Endometrium (tissue), 2 donors: ENCODE data around the gene KSR1.
"Not testable (repeated sequence)": the region's sequence is repeated elsewhere in the genome, so short reads cannot be mapped to it uniquely, and the experiment has no call there.

Experiments
- FAIRE-seq: peaks from 2 replicates; lab custom pipeline; 2012; peaks lifted over from hg19 to GRCh38; lab: Jason Lieb, UNC
- donor health status: control.
- donor health status: control.

Gene KSR1

DNA sequence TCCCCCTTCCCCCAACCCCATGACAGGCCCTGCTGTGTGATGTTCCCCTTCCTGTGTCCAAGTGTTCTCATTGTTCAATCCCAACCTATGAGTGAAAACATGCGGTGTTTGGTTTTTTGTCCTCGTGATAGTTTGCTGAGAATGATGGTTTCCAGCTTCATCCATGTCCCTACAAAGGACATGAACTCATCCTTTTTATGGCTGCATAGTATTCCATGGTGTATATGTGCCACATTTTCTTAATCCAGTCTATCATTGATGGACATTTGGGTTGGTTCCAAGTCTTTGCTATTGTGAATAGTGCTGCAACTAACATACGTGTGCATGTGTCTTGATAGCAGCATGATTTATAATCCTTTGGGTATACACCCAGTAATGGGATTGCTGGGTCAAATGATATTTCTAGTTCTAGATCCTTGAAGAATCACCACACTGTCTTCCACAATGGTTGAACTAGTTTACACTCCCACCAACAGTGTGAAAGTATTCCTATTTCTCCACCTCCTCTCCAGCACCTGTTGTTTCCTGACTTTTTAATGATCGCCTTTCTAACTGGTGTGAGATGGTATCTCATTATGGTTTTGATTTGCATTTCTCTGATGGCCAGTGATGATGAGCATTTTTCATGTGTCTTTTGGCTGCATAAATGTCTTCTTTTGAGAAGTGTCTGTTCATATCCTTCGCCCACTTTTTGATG lies 28.9 kb upstream of the KSR1 start:
- not testable (repeated sequence) for FAIRE-seq

DNA sequence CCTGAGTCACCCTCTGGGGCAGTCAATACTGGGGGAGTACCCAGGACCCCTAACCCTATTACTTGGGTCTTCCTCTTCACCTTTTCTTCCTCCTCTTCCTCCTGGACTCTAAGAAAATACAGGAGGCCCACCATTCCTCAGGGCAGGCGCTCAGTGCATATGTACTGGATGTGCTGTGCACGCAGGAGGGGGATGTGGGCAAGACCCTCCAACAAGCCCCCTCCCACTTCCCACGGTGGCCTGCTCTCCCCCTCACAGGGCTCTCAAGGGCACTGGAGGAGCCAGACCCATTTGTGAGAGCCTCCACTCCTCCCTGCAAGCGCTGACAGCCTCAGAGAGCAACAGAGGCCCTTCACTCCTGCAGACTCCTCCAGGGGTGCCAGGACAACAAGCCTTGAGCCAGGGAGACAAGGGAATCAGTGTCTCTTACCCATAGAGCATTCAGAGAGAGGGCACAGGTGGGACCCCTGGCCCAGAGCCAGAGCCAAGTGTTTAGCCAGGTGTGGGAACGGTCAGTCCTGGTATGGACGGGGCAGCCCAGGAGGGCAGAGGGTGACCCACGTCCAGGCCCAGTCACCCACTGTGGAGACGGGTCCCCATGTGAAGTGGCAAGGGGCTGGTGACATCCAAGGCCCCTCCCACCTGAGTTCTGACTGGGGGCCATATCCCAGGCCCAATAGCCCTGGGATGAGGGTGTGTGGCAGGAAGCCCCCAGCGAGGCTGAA lies 27.3 kb upstream of the KSR1 start:
- FAIRE-seq = no peak

DNA sequence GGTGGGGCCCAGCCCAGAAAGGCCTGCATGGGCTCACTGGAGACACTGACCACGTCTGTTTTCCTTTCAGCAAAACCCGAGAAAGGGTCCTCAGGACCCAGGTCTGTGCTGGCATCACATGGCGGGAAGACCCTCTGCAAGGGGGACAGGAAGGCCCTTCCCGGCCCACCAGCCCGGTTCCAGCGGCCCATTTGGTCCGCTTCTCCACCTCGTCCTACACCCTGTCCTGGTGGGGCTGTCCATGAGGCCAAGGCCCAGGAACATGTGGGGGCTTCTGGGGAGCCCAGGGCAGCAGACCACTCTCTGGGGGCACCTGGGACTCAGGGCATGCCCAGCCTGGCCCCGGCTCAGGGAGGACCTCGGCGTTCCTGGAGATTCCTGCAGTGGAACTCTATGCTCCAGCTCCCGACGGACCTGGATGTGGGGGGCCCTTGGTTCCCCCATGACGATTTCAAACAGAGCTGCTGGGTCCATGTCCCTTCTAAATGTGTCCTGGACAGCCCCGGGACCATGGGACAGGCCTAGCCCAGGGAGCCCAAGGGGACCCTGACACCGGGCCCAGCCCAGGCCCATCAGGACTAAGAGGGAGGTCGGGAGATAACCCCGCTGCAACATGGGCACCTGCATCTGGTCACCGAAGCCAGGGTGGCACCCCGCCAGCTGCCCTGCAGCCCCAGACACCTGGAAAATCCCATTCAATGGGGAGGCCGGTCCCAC lies 26.4 kb upstream of the KSR1 start:
- no peak for FAIRE-seq

DNA sequence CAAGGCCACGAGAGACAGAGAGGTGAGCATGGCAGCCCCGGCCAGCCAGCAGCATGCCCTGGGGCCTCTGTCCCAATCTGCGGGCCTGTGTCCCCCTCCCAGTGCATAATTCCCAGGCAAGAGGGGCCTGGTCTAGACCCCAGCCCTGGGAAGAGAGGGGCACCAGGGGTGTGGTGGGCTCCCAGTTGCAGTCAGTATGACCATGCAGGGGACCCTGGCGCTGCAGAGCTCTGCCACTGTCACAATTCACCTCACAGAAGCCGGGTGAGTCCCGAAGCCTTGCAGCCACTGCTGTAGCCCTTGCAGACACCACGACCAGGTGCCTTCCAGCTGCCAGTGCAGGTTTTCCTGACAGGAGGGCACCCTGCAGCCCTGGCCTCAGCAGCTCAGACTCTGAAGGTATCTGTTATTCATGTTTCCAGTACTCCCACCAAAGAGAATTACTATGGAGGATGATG lies 25.8 kb upstream of the KSR1 start:
- FAIRE-seq = no peak

DNA sequence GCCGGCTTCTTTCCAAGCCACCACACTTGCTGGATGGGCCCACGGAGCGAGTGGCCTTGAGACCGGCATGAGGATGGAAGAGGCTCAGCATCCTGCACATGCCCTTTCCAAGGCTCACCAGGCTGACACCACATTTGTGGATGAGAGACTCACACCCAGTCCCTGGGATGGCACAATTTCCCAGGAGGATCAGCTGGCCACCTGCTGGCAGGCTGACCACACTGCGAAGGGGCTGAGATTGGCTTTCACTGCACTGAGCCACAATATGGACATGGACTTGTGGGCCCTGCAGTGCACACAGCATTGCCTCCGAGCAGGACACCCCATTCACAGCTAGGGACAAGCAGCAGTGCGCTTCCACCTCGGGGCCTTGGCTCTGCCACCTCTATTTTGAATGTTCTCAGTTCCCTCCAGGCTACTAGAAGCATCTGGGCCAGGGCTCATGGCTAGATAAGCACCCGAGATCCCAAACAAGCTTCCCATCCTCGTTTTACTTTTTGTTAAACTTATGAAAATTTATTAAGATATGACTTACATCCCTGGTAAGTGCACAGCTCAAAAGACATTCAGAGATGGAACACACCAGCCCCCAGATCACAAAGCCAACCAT lies 25.3 kb upstream of the KSR1 start:
- FAIRE-seq = no peak

DNA sequence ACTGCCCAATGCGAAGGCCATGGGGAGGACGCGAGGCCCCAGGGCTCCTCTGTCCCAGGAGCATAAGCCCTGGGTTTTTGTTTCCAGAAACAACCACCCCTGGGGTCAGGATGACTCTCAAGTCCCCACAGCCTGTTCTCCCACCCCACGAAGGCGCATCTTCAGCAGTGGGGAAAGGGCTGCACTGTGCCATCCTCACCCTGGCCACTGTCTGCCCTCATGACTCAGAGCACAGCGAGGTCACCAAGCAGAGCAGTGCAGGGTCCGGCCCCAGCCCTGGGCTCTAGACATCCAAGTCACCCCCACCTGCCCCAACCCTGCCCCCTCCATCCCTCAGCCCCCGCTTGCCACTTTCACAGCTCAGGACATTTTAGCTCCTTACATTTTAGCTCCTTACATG lies 22.7 kb upstream of the KSR1 start:
- FAIRE-seq = no peak

DNA sequence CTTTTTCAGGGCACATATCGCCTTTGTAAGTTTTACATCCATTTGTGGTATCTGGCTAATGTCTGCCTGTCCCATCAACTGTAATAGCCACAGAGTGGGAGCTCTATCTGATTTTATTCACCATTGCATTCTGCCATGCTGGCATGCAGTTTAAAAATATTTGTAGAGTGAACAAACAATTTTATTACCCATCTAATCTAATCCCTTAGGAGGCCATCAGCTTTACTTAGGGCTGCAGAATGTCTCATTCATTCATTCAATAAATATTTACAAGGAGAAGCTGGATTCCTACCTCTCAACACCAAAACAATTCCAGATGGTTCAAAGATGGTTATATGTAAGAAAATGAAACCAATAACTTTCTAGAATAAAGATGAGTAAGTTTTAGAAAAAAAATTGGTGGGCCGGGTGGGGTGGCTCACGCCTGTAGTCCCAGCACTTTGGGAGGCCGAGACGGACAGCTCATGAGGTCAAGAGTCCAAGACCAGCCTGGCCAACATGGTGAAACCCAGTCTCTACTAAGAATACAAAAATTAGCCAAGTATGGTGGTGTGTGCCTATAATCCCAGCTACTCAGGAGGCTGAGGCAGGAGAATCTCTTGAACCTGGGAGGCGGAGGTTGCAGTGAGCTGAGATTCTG lies 20.7 kb upstream of the KSR1 start:
- peak; percentile 81 for FAIRE-seq

DNA sequence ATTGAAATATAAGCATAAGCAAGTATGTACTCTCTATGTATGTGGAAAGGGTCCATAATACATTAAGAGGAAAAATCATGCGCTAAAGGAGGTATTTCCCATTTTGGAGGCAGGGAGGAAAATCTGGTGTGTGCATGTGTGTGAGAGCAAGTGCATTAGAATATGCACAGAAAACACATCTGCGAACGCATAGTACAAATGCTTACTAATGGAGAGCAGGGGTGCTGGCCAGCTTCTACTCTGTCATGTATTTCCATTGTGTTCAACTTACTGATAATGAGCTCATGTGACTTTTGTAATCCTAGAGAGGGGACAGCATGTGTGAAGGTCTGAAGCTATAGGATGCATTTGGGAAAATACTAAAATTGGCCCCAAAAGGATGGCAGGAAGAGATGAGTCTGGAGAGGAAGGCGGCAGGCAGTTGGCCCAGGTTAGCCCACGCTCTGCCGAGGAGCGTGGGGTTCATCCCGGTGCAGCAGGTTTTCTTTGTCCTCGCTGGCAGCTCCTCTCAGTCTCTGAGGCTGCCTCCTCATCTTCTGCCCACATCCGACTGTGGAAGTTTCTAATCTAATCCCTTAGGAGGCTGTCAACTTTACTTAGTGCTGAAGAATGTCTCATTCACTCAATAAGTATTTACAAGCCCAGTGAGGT lies 17.8 kb upstream of the KSR1 start:
- no peak for FAIRE-seq

DNA sequence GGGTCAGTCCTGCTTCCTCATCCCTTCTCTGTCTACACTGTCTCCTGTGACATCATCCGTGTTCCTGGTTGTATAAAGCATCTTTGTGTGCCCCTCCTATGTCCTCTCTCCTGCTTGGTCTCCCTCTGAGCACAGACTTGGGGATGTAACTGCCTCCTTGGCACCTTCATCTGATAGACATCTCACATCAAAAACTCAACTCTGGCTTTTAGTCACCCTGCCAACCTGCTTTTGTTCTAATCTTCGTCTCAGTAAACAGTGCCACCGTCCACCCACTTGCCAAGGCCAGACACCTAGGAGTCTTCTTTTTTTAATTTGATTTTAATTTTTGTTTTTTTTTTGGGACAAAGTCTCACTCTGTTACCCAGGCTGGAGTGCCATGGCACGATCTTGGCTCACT lies 16.9 kb upstream of the KSR1 start:
- FAIRE-seq = no peak

DNA sequence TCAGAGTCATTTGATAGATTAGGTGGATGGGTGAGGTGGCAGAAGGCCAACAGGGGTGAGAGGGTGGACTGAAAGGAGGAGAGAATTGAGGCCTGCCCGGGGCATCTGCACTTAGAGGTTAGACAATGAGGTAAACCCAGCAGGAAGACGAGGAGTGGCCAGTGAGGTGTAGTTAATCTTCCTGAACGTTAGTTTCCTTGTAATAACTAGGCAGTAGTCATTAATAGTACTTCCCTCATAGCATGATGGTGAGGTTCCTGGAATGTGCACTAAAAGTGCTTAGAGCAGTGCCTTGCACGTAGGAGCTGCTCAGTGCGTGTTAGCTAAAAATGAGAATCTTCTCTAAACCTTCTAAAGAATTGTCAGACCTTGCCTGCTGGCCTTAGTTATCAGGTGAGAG lies 13.5 kb upstream of the KSR1 start:
- FAIRE-seq = no peak

DNA sequence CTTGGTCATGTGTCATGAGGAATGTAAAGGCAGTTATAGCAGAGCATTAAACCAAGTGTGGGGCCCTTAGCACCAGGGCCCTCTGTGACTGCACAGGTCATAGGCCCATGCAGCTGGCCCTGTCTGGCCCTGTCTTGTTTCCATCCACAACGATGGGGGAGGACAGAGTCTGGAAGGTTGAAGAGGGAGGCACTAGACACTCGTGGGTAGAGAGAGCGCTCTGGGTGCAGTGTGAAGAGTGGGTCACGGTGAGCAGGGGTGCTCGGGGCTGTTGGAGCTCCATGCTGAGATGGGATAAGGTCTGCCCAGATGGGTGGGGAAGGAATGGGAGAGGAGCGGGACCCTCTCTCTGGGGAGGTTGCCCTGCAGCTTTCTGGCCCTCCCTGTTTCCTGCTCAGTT lies 12.8 kb upstream of the KSR1 start:
- FAIRE-seq = no peak

DNA sequence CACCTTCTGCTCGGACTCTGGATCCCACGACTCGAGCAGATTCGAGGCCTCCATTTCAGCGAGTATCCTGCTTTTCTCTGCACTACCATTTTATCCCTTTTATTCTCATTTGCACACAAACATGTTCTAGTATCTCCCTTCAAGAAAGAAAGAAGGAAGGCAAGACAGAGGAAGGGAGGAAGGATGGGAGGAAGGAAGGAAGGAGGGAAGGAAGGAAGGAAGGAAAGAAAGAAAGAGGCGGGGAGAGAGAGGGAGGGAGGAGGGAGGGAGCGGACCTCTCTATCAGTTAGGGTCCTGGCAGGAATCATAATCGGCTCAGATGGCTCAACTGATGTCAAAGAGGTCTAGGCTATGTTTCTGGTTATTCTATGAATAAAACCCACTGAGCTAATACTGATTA lies 10.3 kb upstream of the KSR1 start:
- FAIRE-seq = no peak

DNA sequence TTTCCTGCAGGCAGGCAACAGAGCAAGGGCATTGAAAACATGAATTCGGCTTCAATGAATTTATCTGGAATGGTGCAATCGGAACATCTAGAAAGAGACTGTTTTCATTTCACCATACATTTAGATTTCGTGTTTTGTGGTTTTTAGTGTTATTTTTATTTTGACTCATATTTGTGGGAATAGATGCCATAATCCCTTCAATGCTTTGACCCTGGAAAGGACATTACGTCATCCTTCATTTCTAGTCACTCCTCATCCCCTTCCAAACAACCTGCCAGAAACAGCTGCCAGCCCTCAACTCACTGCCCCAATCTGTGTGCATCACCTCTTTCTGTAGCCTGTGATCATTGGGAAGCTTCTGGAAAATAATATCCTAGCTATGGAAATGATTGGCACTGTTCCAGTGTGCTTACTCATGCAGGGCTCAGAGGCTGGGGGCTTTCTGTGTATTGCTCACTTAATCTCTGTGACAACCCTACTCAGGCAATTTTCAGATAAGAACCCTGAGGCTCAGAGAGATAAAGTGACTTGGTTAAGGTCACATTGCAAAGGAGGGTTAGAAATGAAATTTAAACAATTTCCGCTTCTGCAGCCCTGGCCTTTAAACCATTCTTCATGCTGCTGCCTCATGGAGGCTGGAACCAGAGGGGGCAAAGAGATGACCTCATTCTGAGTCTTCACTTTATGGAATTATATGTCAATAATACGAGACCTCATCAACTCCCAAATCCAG lies 9.5 kb upstream of the KSR1 start:
- no peak for FAIRE-seq

DNA sequence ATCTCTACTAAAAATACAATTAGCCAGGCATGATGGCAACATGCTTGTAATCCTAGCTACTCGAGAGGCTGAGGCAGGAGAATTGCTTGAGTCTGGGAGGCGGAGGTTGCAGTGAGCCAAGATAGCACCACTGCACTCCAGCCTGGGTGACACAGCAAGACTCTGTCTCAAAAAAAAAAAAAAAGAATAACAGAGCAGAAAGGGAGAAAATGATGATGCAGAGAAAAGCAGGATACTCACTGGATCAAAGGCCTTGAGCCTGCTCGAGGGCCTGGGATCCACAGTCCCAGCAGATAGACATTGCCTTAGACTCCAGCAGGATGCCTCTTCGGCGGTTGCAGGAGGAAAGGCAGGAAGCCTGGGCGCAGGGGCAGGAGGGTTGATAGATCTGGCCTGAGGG lies 7.7 kb upstream of the KSR1 start:
- FAIRE-seq = not testable (repeated sequence)

DNA sequence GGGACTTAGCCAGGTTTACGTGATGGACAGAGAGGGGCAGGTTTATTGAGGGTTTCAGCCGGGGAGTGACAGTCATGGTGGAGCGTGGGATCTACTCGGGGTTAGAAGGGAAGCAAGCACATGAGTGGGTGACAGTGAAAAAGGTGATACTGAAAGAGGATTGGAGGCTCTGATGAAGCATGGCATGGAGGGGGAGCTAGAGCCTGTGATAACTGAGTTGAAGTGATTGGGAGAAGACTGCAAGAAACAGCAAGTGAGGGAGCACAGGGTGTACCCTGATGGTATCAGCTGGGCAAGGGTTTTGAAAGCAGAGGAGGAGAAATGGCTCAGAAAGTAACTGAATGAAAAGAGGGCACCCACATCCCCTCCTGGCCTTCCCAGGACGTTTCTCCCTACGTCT lies 6.7 kb upstream of the KSR1 start:
- no peak for FAIRE-seq

DNA sequence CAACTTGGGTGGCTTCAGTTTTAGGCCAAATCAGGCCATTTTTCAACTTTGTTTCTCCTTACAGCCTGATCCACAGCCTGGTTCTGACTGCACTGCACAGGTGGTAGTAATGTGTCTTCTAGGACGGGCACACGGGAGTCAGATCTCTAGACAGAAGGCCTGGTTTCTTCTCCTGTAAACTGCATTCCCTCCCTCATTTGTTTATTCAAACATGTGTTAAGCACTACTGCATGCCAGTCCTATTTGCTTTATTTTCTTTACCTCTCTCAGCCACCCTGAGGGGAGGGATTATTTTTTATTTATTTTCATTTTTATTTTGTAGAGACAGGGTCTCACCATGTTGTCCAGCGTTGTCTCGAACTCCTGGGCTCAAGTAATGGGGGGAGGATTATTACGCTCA lies 6.3 kb upstream of the KSR1 start:
- FAIRE-seq = no peak

DNA sequence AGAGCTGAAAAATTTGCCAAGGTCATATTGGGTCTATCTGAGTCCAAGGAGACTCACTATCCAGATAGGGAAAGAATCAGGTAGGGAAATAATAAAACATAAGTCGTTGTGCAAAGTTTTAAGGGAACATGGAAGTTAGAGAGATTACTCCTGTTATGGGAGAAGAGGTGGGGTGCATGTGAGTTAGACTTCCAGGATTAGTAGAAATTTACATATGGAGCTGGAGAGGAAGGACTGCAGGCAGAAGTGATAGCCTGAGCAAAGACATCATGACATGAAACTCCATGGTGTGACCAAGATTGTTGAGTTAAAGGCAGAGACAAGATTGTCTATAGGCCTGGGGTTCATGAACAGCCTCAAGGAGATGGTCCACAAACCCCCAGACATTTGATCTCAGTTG lies 5.8 kb upstream of the KSR1 start:
- FAIRE-seq = no peak

DNA sequence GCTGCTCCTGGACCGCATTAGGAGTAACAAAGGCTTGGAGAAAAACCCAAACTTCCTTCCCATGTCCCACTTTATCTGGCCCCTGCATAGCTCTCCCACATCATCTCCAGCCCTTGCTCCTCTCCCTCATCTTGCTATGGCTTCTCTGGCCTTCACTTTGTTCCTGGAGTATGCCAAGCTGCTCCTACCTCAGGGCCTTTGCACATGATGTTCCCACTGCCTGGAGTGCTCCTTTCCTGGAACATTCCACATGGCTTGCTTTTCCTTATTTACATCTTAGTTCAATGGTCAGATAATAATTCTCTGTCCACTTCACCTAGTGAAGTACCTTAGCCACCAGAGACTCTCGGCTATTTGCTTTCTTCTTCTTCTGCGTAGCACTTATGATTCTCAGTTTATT lies 4.3 kb upstream of the KSR1 start:
- FAIRE-seq = no peak

DNA sequence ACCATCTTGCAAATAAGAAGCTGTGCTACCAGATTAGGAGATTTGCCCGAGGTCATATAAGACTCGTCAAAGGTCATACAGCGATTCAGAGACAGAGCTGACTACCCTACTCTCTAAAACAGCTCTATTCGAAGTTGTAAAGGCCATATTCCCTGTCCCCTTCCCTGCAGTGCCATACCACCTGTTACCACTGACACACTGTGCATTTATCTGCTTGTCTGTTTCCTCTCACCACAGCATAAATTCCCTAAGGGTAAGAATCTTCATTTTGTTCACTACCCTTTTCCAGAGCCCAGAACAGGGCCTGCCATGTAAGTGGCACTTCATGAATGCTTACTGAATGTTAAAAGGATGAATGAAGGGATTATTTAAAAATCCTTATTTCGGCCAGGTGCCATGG lies 3.4 kb upstream of the KSR1 start:
- FAIRE-seq = no peak

DNA sequence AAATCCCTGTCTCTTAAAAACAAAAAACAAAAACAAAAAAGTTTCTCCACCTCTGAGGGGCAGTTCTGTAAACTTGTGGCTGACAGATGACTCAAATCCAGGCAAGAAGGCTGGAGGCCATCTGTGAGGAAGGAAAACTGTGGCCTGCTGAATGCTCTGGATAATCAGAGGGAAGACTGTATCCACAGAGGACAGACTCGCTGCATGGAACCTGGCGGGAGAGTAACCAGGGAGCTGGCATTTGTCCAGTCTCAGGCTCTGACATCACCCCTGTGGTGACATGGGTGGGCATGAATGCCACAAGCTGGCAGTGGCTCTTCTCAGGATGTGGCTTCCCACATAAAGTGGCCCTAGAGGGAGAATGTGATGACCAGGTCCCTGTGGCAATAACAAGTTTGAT lies 2.8 kb upstream of the KSR1 start:
- no peak for FAIRE-seq

DNA sequence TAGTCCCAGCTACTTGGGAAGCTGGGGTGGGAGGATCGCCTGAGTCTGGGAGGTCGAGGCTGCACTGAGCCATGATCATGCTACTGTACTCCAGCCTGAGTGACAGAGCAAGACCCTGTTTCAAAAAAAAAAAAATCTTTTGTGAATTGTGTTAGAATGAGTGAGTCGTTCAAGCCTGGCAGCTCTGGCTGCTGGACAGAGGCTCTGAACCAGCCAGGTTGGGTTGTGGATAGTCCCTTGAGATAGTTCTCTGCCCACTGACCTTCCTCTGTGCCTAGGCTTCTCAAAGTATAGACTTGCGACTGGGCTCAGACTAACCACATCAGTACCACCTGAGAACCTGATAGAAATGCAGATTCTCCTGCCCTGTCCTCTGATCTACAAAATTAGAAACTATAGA lies 2.2 kb upstream of the KSR1 start:
- FAIRE-seq = no peak
